RWPE2 (cell line): ENCODE measurements around the gene RPS6KA2.

Source experiments
- ATAC-seq: fragments of 200-7000 bp; cut with Tn5 transposase; 3 replicates; pipeline ENCODE4 v1.9.1; 2021; ENCODE audit warnings: low read depth
- DNase-seq: peaks from one replicate; pipeline ENCODE4 v3.0.0-alpha.2; 2020; ENCODE audit warnings: low spot score
- H3K27ac ChIP-seq: fragments of 450-650 bp; 2 replicates; pipeline ENCODE4 v1.5.1; 2017; ENCODE audit warnings: mild to moderate bottlenecking; ENCODE audit not compliant: poor library complexity, severe bottlenecking
- H3K27me3 ChIP-seq: fragments of 250-450 bp; sonication (Bioruptor Pico); 2 replicates; pipeline ENCODE4 v1.5.1; 2021; ENCODE audit warnings: mild to moderate bottlenecking, moderate library complexity; ENCODE audit not compliant: insufficient read depth, poor library complexity, severe bottlenecking
- H3K36me3 ChIP-seq: fragments of 250-450 bp; sonication (Bioruptor Pico); 2 replicates; pipeline ENCODE4 v1.5.1; 2020; ENCODE audit warnings: low read depth, mild to moderate bottlenecking, moderate library complexity
- H3K4me1 ChIP-seq: fragments of 250-450 bp; sonication (Bioruptor Pico); 2 replicates; pipeline ENCODE4 v1.5.1; 2021; ENCODE audit warnings: mild to moderate bottlenecking, moderate library complexity; ENCODE audit not compliant: insufficient read depth, poor library complexity, severe bottlenecking
- H3K4me3 ChIP-seq: fragments of 250-450 bp; sonication (Bioruptor Pico); 2 replicates; pipeline ENCODE4 v1.5.1; 2021; ENCODE audit warnings: mild to moderate bottlenecking, moderate library complexity; ENCODE audit not compliant: severe bottlenecking
- H3K9me3 ChIP-seq: fragments of 250-450 bp; sonication (Bioruptor Pico); 2 replicates; pipeline ENCODE4 v1.5.1; 2021; ENCODE audit warnings: mild to moderate bottlenecking, moderate library complexity; ENCODE audit not compliant: severe bottlenecking
- TF ChIP-seq, protein P1 (sequence below): fragments of 450-650 bp; IDR thresholded peaks from one replicate; pipeline ENCODE4 v1.5.1; 2017; ENCODE audit warnings: mild to moderate bottlenecking, moderate library complexity; ENCODE audit not compliant: poor library complexity, severe bottlenecking

Gene RPS6KA2

DNA sequence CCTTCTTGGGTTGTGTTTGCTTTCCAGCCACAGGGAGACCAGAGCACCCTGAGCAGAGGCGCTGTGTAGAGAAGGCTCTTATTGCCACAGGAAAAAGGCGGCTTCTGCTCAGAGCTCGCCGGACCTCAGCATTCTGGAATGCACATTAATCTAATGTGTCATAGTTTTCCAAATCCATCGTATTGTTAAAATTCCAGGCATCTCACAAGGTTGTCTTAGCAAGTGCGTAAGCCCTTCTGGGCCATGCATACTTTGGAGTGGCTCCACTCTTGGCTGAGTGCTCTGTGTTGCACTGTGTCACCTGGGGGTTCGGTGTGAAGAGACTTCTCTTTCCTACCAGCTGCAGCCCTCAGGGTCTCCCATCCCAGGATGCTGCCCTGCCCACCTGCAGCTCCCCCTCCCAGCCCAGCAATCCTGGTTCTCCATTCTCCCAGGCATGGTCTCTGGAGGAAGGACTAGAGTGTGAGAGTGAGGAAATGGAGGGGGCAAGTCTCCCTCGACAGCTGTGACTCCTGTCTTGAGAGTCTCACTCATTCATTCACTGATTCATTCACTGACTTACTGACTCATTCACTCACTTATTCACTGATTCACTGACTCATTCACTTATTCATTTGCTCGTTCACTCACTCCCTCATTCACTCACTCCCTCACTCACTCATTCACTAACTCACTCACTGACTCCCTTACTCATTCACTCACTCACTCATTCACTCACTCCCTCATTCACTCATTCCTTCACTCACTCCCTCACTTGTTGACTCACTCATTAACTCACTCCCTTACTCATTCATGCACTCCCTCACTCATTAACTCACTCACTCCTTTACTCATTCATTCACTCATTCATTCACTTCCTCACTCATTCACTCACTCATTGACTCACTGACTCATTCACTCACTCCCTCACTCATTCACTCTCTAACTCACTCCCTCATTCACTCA is 160.6 kb downstream of the RPS6KA2 start:
- peak overlapping the region; percentile 66 for H3K27ac ChIP-seq
- no peak overlapping the region for H3K4me3 ChIP-seq
- ATAC-seq (peak; percentile 83), DNase-seq (no peak)
- no peaks in the 10 kb centered on the region for H3K27me3 ChIP-seq
- H3K36me3 ChIP-seq, result peaks cover 16% of the 10 kb centered on the region; the same call in 1 of the 2 replicates
- peaks cover 18% of the 10 kb centered on the region for H3K4me1 ChIP-seq
- TF ChIP-seq, protein P1, sequence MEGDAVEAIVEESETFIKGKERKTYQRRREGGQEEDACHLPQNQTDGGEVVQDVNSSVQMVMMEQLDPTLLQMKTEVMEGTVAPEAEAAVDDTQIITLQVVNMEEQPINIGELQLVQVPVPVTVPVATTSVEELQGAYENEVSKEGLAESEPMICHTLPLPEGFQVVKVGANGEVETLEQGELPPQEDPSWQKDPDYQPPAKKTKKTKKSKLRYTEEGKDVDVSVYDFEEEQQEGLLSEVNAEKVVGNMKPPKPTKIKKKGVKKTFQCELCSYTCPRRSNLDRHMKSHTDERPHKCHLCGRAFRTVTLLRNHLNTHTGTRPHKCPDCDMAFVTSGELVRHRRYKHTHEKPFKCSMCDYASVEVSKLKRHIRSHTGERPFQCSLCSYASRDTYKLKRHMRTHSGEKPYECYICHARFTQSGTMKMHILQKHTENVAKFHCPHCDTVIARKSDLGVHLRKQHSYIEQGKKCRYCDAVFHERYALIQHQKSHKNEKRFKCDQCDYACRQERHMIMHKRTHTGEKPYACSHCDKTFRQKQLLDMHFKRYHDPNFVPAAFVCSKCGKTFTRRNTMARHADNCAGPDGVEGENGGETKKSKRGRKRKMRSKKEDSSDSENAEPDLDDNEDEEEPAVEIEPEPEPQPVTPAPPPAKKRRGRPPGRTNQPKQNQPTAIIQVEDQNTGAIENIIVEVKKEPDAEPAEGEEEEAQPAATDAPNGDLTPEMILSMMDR, result no peak
- H3K9me3 ChIP-seq, result no peaks in the 10 kb centered on the region

DNA sequence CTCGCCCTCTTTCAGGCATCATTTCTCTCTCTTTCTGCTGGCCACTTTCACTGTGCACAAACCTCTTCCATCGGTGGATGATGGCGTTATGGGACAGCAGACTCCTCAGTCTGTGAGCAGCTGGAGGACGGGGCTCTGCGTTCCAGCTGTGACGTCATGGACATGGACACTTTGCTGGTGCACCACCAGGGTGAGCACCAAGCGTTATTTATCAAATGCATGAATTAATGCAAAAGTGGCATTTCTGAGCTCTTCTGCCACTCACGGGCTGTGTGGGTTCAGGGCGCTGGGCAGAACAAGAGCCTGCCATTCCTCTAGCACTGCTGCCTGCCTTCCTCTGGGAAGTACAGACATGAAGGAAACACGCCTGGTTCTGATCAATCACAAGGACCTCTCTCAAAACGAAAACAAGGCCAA is 161.4 kb downstream of the RPS6KA2 start:
- H3K27ac ChIP-seq, result peak overlapping the region; percentile 66
- DNase-seq, result no peak

DNA sequence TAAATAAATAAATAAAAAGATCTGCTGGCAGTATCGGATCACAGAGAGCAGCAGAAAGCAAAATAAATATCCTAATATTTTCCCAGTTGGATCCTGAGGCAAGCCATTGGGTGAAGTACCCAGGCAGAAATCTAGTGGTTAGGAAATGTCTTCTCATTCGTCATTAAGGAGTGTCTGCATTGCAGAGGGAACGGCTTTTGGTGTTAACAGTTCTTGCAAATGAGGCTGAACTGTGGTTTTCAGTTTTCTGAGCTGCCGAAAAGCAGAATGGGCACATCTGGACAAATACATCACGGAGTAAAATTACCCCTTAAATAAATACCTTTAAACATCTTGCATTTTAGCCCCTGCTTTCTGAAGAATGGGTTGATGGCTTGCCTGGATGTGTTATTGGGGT is 162.1 kb downstream of the RPS6KA2 start:
- TF ChIP-seq, protein P1, result no peak
- ATAC-seq, result no peak
- peak overlapping the region; percentile 66 for H3K27ac ChIP-seq
- no peak overlapping the region for H3K4me3 ChIP-seq
- no peaks in the 10 kb centered on the region for H3K9me3 ChIP-seq
- H3K4me1 ChIP-seq, result peaks cover 20% of the 10 kb centered on the region
- DNase-seq, result no peak
- no peaks in the 10 kb centered on the region for H3K27me3 ChIP-seq
- peaks cover 15% of the 10 kb centered on the region; the same call in 1 of the 2 replicates for H3K36me3 ChIP-seq

More for the DNA sequence above, 161.4 kb downstream of the RPS6KA2 start:
- Histone ChIP-seq H3K9me3 (no peaks in the 10 kb centered on the region), H3K27me3 (no peaks in the 10 kb centered on the region), H3K4me1 (peaks cover 24% of the 10 kb centered on the region), H3K36me3 (peaks cover 16% of the 10 kb centered on the region; the same call in 1 of the 2 replicates), H3K4me3 (no peak overlapping the region)
- TF ChIP-seq, protein P1, result no peak
- ATAC-seq, result no peak

DNA sequence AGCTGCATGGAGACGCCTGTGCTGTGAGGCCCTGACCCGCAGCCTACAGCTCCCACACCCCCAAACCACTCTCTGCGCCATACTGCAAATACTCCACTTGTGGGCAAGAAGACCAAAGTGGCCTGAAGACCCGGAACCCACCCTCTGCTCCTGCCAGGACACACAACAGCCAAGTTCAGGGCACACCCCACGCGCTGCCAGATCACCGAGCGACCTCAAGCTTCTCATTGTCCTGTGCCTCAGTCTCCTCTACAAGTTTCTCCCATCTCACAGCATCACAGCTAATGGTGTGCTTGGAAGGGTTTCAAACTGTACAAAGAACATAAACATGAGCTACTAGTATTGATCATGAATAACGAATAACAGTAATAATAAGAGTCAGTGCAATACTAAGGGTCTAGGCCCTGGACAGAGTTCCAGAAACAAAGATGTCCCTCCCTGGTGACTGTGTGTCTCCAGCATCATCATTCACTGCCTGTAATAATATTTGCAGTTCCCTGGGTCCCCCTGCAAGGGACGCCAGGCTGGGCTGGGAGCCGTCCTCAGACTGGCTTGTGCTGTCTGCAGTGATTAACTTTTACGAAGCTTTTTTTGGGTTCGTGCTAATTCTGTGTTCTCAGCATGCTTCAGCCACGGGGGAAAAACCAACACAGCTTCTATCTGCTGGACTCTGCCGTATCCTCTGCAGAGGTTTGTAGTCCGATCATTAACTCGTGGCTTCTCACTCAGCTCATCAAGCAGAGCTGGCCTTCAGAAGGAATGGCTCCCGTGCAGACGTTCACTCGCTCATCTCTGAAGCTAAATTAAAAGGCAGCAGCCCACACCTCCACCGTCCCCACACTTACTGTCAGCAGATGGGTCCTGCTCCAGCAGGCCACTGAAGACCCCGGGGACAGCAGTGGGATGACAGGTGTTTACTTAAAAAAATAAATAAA is 162.7 kb downstream of the RPS6KA2 start:
- no peak for DNase-seq
- H3K4me1 ChIP-seq, result peaks cover 18% of the 10 kb centered on the region
- no peaks in the 10 kb centered on the region for H3K9me3 ChIP-seq
- H3K27ac ChIP-seq, result no peak overlapping the region
- TF ChIP-seq, protein P1, result no peak
- no peaks in the 10 kb centered on the region for H3K27me3 ChIP-seq
- no peak overlapping the region for H3K4me3 ChIP-seq
- ATAC-seq, result no peak
- H3K36me3 ChIP-seq, result peaks cover 12% of the 10 kb centered on the region; the same call in 1 of the 2 replicates
